GM04504 (cell line): ENCODE results near the gene UNC5C.

Source experiments
- DNase-seq: peaks from one replicate; pipeline ENCODE4 v3.0.0-alpha.2; 2012; ENCODE audit warnings: low read depth

Gene UNC5C

DNA sequence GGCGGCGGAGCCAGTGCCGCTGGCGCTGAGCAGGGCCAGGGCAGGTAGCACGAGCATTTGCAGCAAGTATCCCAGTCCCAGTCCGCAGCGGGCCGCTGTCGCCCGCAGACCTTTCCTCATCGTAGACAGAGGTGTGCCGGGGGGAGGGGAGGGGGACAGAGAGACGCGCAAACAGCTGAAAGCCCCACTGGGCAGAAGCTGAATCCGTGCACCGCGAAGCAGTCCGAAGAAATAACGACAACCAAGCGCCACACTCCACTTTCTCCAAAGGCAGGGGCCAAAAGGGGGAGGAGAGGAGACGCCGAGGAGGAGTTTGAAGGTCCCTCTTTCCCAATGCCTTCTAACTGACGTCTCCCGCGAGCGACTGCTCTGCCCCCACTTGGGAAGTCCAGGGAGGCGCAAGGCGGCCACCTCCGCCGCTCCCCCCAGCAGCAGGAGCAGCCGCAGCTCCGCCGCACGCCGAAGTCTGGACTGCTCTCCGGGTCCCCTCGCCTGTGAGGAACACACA is at the start of gene UNC5C:
UNC5C (minus strand) TSS at position 236 of the 508 bp plus-strand sequence.
- no peak for DNase-seq

DNA sequence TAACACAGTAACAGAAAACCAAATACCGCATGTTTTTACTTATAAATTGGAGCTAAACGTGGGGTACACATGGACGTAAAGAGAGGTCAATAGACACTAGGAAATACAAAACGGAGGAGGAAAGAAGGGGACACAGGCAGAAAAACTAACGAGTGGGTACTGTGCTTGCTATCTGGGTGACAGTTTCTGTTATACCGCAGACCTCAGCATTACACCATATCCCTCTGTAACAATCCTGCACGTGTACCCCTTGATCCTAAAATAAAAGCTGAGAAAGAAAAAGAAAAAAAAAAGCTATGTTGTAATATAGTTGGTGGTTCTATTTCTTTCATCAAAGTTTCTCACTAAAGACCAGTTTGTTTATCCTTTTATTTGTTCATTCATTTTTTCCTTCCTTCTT is 47.9 kb upstream of the UNC5C start:
- no peak for DNase-seq

DNA sequence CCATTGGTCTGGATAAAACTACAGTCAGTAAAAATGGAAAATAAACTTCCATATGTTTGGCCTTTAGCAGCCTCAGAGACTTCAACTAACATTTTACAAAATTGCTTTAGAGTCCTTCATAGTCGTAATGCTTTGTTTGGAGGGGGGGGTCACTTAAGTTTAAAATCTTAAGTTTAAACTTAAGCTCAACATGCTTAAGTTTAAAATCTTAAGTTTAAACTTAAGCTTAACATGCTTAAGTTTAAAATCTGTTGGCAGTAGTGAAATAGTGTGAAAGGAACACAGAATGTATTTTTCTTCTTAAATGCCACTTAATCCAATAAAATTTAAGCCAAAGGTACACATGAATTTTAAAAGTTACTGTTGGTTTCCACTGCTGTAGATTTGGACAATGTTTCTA is 45.9 kb upstream of the UNC5C start:
- DNase-seq = no peak

DNA sequence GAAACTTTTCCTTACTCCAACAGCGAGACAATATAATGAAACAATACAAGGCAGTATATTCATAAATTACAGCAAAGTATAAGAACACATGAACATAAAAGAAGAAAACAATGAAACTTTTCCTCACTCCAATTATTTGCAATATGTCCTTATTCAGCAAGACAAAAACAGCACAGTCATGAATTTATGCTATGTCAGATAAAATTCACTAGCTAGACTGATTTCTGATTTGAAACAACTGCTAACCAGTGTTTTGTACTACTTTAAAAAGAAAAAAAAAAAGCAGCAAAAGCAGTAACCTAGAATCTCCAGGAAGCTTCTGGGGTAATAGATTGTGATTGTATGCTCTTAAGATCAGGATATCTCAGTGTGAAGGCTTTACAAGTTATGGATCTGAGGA is 45.2 kb upstream of the UNC5C start:
- DNase-seq = no peak

DNA sequence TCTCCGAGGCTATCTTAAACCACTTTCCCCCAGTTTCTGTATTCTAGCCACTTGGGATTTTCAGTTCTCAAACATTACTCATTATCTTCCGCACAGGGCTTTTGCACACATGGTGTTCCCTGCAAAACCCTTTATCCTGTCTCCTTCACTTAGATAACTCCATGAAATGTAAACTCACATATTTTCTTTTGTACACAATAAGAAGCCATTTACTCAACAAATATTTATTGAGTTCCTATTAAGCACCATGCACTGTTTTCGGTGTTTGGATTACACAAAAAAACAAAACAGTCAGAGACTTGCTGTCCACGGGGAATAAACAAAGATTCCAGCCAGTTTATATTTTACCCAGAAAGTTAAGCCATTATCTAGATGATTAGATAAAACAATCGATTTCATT is 42.5 kb upstream of the UNC5C start:
- no peak for DNase-seq

DNA sequence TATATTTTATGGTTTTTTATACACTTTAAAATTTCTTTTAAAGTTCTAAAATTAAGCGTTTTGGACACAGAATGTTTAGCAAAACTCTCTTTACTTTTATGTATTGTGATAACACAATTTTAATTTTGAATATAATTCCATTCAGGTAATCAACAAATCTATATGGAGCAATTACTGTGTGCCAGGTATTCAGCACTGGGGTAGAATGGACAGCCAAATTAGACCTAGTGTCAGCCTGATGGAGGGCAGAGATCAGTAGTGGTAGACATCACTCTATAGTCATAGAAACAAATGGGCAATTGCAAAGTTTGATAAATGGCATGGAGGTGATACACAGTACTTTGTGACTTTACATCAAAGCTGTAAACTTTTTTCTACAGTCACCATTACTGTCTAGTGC is 41.8 kb upstream of the UNC5C start:
- DNase-seq = no peak

DNA sequence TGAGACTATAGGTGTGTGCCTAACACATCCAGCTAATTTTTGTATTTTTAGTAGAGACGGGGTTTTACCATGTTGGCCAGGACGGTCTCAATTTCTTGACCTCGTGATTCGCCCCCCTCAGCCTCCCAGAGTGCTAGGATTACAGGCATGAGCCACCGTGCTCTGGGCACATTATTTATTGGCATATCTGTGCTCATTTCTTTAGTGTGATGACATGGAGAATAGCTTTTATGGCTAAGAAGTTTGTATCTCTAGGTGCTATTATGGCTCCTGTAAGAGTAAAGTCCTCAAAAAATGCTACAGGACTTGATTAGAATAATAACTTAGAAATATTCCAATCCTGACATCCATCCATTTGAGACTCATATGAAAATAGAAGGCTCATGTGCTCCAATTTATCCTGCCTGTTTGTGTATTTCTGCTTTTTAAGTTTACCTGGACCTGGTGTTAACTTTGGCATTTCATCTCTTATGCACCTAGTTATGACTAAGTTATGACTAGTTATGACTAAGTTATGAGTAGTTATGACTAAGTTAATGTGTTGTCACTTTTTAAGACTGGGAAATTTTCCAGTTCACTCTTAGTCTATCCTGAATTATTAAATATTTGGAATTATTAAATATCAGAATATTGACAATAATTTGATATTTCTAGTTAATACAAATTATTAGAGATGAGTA is 36.4 kb upstream of the UNC5C start:
- DNase-seq = no peak

DNA sequence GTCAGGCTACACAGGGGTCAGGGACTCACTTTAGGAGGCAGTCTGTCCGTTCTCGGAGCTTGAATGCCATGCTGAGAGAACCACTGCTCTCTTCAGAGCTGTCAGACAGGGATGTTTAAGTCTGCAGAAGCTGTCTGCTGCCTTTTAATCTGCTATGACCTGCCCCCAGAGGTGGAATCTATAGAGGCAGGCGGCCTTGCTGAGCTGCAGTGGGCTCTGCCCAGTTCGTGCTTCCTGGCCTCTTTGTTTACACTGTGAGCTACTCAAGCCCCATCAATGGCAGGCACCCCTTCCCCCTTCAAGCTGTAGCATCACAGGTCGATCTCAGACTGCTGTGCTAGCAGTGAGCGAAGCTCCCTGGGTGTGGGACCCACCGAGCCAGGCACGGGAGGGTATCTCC is 31.5 kb upstream of the UNC5C start:
- DNase-seq = no peak

DNA sequence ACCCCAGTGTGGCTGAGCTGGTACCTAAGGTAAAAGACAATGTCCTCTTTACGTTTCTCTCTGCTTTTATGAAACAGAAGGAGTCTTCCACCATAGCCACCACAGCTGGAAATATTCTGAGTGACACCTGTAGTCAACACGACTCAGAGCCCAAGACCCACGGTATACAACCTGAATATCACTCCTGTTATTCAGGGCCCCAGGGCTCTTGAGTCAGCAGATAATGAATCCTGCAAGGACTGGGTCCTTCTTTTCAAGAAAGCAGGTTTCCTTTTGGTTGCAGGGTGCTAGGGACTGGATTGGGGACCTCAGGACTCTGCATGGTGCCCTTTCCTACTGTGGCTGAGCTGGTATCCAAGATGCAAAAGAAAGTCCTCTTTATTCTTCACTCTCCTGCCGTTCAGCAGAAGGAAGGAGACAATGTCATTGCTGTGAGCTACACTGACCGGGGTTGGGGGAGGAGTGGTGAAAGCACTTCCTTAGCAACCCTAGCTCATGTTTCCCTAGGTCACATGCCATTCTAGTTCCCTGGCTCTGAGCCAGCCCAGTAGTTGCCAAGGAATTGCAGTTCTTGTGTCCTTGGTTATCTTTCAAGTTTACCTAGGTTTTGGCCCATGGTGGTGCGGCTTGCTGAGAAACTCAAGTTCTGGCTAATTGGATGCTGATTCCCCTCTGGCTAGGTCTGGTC is 23.7 kb upstream of the UNC5C start:
- no peak for DNase-seq

DNA sequence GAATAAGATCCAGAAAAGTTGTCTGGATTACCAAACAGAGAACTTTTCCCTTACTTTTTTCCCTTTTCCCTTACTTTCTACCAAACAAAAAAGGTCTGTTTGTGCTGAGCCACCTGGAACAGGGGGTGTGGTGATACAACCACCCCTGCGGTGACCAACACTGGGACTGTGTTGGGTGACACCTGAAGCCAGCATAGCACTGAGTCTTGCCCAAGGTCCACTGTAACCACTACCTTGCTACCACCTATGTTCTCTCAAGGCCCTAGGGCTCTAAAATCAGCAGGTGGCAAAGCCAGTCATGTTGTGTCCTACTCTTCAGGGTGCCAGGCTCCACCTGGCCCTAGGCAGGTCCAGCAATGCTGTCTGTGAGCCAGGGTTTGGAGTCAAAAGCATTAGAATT is 22.8 kb upstream of the UNC5C start:
- DNase-seq = no peak

DNA sequence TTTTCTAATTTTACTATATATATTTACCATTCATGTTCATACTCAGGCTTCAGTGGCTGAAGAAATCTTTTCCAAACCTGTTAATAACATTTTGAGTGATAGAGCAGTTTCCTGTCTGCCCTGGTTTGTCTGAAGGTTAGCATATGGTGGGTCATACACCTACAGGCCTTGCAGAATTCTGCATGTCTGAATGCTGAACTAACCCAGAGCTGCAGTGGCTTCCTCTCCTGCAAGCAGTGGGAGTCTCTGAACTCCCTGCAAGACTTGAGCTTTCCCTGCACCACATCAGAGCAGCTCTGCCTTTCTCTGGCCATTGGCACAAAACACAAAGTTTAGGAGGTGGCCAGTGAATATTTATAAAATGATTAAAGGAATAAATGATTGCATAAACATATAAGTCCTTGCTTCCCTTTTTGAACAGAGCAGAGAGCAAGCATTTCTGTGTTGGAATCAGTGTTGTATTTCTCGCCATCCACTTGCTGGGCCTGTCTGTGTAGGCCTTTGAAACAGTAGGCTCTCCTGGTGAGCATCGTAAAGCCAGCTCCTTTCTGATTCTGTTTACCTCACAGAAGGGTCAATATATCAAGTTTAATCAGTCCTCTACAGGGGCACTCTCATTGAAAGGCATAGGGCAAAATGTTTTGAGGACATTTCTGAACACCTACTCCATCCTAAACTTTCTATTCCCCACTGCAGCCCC is 15.0 kb upstream of the UNC5C start:
- no peak for DNase-seq

DNA sequence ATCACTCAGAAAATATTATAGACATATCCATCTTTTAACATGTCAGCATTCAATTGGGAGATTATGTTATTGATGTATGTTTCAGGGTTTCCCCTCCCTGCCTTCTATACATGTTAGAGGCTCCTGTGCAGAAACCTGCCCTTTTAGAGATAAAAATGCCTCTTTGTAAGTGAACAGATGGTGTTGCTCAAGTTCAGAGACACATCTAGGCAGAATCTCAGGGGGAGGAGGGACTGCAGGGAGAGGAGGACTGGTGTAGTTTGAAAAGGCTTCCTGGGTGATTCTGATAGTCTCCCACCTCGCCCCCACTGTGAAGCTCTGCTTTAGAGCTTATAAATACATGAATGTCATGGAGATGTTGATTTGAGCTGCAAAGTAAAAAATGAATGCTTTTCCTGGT is 12.0 kb upstream of the UNC5C start:
- no peak for DNase-seq

DNA sequence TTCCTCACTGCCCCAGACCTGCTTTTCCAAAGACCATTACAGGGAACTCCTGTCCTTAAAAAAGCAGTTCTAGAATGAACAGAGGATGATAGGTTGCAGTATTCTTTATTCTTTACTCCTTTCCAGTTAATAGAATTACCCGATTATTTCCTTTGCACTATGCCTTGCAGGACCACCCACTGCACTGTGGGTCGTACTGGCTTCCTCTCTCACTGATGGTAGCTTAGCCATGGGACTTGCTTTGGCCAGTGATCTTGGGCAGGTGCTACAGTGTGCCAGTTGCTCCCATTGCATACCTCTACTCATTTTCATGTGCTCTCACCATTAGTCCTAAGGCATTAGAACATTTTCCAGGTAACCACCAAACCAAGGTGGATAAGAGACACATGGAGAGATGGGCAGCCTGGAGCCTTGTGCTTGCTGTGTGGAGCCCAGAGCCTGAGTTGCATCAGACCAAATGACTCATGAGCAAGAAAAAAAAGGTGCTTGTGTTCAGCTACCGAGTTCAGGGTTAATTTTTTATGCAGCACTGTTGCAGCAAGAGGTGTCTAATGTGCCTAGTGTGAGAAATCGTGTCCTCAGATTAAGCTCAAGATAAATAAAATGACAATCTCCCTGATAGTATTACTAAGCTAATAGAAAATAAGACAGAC is 7.6 kb upstream of the UNC5C start:
- DNase-seq = no peak

DNA sequence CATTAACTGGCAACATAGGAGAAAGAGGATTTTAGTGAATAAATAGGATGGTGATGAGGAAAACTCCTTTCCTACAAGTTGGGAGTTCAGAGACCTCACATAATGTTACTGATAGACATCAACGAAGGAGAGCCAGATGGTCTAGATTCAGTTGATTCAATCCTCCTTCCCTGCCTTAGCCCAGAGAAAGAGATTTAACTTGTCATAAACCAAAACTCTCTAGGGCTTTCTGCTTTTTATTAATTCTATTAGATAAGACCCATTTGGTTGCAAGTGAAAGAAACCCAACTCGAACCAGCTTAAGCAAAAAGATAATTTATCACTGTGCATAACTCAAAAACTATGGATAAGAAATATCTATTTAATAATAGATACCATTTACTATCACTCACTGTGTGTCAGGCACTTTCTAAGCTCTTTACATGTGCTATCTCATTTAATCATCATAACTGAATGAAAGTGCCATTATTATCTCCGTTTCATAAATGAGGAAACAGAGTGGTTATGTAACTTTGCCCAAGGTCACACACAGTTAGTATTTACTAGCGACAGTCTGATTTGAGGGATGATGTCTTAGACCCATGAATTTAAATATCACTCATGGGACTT is 4.3 kb upstream of the UNC5C start:
- no peak for DNase-seq

DNA sequence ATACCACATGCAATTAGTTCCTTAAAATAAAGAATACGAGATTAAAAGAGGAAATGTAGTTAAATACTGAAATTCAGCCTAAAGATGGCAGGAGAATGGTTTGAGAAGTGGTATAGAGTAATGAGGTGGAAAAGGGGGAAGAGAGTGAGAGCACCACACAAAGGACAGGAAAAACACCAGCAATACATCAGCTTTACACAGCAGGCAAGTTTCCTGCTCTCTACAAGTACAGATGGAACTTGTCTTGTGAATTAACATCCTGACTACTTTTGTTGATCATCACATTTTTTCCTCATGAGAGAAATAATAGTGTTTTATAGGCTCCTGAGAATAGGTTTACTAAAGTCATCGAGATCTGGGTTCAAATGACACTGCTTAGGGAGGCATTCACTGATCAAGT is 2.9 kb upstream of the UNC5C start:
- DNase-seq = no peak

DNA sequence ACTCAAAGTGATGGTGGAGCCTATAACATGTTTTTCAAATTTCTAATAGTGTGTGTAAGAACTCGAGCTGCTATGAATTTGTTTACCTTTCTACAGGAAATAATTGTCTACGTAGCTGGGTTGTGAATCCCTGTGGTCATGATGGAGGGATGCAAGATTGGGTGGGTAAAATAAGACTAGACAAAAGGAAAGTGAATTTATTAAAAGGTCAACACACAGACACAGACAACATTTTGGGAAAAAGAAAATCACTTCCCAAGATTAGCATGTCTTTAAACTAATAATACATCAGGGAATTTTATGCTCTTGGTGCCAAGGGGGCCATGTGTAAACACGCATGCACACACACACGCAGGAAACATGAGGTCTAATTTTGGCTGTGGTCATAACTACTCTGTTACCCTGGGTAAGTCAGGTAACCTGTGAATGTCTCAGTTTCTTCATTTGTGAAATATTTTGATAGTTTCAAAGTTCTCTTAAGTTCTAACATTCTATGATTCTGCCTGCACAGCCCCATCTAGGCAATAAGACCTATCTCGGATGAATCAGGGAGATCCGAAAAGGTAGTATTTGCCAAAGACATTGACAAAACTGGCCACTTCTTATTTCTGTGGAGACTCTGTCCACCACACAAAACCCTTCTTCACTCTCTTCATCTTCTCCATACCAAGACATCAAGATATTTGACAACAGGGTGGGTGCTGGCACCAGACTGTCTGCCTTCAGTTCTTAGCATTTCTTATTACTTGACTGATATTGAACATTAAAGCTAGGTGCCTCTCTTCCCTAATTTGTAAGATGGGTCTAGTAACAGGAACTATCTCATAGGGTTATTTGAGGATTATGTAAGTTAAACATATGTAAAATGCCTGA is 1.6 kb upstream of the UNC5C start:
- no peak for DNase-seq

DNA sequence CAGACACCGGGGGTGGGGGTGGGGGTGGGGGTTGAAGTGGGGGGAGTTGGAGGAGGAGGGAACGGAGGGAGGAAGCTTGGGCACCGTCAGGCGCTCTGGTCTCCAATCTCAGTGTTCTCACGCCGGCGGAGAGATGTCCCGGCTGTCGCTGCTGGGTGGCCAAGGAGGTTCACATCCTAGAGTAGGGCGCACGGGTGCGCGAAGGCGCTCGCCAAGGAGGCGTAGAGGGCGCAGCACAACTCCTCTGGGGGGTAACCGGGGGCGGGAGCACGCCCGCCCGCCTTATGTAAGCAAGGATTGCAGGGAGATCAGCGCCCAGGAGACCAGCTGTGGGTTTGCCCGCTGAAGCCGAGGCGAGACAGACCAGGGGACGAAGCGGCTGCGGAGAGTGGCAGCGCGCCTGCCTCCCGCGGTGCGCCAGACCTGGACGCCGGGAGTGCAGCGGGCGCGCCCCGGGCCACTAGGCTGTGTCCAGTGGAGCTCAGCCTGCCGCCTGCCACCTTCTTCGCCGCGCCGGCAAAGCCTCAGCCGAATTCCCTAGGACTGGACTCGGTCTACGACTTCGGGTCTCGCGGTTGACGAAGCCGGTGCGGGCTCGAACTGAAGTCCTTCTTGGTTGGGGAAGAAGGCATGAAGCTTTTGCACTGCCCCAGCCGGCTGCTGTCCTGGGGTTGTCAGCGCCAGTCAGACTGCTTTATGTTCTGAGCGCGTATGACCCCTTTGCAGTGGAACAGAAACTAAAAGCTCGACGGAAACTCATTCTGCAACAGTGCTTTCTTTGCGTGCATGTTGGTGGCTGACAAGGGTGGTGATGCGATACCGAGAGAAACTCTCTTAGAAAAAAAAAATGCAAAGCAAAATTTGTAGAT is 707 bp upstream of the UNC5C start:
- no peak for DNase-seq

DNA sequence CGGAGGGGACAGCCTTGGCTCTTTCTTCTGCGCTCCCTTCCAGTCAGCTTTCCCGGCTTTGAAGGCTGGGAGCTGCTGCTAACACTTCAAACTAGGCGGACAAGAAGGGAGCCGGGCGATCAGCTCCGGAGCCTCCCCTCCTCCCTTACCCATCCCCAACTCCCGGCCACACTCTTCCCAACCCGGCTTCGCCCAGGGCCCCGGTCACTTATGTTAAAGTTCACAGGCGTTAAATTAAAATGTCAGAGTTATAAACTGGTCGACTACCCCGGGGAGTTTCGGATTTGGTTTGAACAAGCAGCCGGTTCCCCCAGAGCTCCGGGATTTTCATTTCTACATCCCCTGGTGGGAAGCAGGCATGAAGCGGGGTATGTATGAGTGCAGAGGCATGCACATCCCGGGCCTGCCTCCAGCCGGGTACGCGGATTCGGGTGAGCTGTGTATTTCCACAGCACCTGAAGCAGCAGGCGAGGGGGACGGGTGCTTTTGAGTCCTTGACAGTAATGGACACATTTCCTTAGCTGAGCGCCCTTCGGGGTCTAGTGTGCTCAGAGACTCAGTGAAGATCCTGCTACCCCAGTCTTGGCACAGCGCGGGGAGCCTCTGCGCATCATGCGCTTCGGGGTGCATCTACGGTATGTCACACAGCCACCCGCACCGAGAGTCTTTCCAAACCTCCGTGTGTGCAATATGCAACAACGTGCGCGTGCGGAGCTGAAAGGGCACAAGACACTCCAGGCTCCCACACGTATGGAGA is 880 bp downstream of the UNC5C start:
- DNase-seq = no peak

DNA sequence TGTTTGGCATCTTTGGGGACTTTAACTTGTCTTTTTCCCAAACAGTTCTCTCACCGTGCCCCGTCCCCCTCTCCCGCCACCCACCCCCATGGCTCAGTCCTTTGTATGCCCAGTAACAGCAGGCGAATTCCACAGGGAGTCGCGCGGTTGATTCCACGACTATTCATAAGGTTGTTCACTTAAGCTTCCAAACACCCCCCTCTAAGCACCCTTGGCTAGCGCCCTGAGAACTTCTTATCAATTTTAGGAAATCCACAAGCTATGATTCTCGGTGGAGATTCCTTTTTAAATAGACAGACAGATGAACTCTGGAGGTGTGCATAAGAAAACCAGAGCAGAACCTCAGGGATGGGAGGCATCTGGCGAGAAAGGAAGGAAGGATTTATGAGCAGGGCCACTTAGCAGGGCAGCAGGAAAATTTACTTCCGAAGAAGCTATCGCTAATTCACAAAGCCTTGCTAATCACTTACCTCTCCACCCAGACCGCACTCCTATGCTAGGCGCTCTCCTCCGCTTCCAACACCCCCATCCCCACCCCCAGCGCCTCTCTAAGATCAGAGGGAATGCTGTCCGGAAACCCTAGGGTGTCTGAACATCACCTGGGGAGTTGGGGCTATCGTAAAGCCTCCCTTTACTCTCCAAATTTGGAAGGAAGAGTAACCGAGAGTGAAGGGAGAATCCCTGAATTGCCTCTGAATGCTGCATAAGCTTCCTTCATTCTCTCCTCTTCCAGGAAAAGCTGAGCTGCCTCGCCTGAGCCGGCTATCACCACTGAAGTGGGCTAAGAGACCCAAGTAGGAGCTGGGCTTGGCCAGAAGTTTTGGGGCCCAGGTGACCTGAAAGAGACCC is 1.7 kb downstream of the UNC5C start:
- no peak for DNase-seq
